NCI-H69 (cell line): ENCODE results near the gene CD53.
A peak's percentile ranks its signal among the peaks of the same experiment; 100 is the strongest.
"Not testable (repeated sequence)": the region's sequence is repeated elsewhere in the genome, so short reads cannot be mapped to it uniquely, and the experiment has no call there.

Experiments used
- DNase-seq: peaks from one replicate; lab custom pipeline; 2025; lab: John Stamatoyannopoulos, UW

CD53 gene

GRCh38 chr1:110916669-110917306 is 43.8 kb downstream of the CD53 start:
- DNase-seq, result peak; percentile 1

GRCh38 chr1:110918016-110918415 is 45.1 kb downstream of the CD53 start:
- no peak for DNase-seq

GRCh38 chr1:110921953-110922352 is 49.0 kb downstream of the CD53 start:
- no peak for DNase-seq

GRCh38 chr1:110927484-110928075 is 54.6 kb downstream of the CD53 start:
- DNase-seq, result no peak

GRCh38 chr1:110928191-110928590 is 55.2 kb downstream of the CD53 start:
- no peak for DNase-seq

- no peak for DNase-seq
These were observed 56.0 kb downstream of the CD53 start for GRCh38 chr1:110928904-110929303.

- DNase-seq, result not testable (repeated sequence)
These were observed 58.1 kb downstream of the CD53 start for GRCh38 chr1:110931097-110931496.

- no peak for DNase-seq
These were observed 63.6 kb downstream of the CD53 start for GRCh38 chr1:110936567-110936966.

GRCh38 chr1:110944806-110945205 is 71.9 kb downstream of the CD53 start:
- DNase-seq, result no peak

- DNase-seq, result no peak
These were observed 72.7 kb downstream of the CD53 start for GRCh38 chr1:110945626-110946025.

GRCh38 chr1:110948038-110948810 is 75.3 kb downstream of the CD53 start:
- no peak for DNase-seq
